GM19438 (cell line): ENCODE data around the gene AGFG2.

Experiments
- ATAC-seq: cut with Tn5 transposase; IDR thresholded peaks from one replicate; pipeline ENCODE4 v1.9.1; 2021; ENCODE audit warnings: low read depth; ENCODE audit not compliant: unreplicated experiment

The AGFG2 gene

GRCh38 chr7:100606313-100606712, 67.3 kb downstream of the AGFG2 start:
- ATAC-seq = no peak

- no peak for ATAC-seq
These were observed 68.1 kb downstream of the AGFG2 start for GRCh38 chr7:100607111-100607510.

GRCh38 chr7:100609958-100610357, 71.0 kb downstream of the AGFG2 start:
- no peak for ATAC-seq

GRCh38 chr7:100611983-100612729, 73.2 kb downstream of the AGFG2 start, which contains the start of gene MOSPD3:
Gene MOSPD3 (plus strand): TSS chr7:100612540. CDS start chr7:100612792, 252 bp downstream.
- ATAC-seq = peak; percentile 88

- ATAC-seq = peak; percentile 9
These were observed 73.9 kb downstream of the AGFG2 start for GRCh38 chr7:100612730-100613390.

GRCh38 chr7:100613412-100614175, 74.6 kb downstream of the AGFG2 start:
- no peak for ATAC-seq

GRCh38 chr7:100614308-100614861, 75.4 kb downstream of the AGFG2 start:
- ATAC-seq = no peak
